Type B pancreatic cell (in vitro differentiated cells): ENCODE results near the gene GTF2H1. TPM values are rescaled to one million over a fixed set of nuclear protein-coding genes. Genes with fewer than 3 reads are reported as not detected.

Source experiments
- DNase-seq: peaks from one replicate; pipeline ENCODE4 v3.0.0; 2021; ENCODE audit warnings: mixed read lengths; ENCODE audit not compliant: unreplicated experiment; ENCODE audit errors: extremely low spot score
- H3K27ac Mint-ChIP-seq: 2 replicates; pipeline ENCODE4 v1.8.0; 2021; ENCODE audit warnings: mild to moderate bottlenecking, mixed read lengths
- H3K27me3 Mint-ChIP-seq: 2 replicates; pipeline ENCODE4 v1.8.0; 2021; ENCODE audit warnings: mixed read lengths
- H3K36me3 Mint-ChIP-seq: 2 replicates; pipeline ENCODE4 v1.8.0; 2021; ENCODE audit warnings: mixed read lengths
- H3K4me1 Mint-ChIP-seq: one replicate; pipeline ENCODE4 v1.8.0; 2021; ENCODE audit warnings: mixed read lengths; ENCODE audit not compliant: unreplicated experiment
- H3K4me3 Mint-ChIP-seq: 2 replicates; pipeline ENCODE4 v1.8.0; 2021; ENCODE audit warnings: mild to moderate bottlenecking, mixed read lengths
- H3K9me3 Mint-ChIP-seq: 2 replicates; pipeline ENCODE4 v1.8.0; 2021; ENCODE audit warnings: mixed read lengths
- CTCF ChIP-seq: fragments of 200-600 bp; sonication (generic); conservative IDR thresholded peaks from 2 replicates; pipeline ENCODE4 v1.5.0; 2021; ENCODE audit warnings: antibody characterized with exemption, mild to moderate bottlenecking
- total RNA-seq: library from RNA; stranded (reverse); gene quantifications from 2 replicates; pipeline ENCODE4 v1.2.1, GENCODE V29; 2021; ENCODE audit warnings: low replicate concordance

GTF2H1 gene
- total RNA-seq, 1 donor from 2014 or later, result 41.6 TPM

GRCh38 chr11:18307461-18308139 lies 14.8 kb upstream of the GTF2H1 start:
- Mint-ChIP-seq H3K4me1 (peaks cover 3% of the 10 kb centered on the region), H3K4me3 (no peak overlapping the region), H3K27ac (no peak overlapping the region), H3K27me3 (no peaks in the 10 kb centered on the region), H3K9me3 (no peaks in the 10 kb centered on the region), H3K36me3 (peaks cover 22% of the 10 kb centered on the region)
- no peak for DNase-seq
- no peak for TF ChIP-seq CTCF

GRCh38 chr11:18308242-18308641 lies 14.1 kb upstream of the GTF2H1 start:
- H3K4me1 Mint-ChIP-seq, result peaks cover 4% of the 10 kb centered on the region
- no peak overlapping the region for H3K27ac Mint-ChIP-seq
- no peak for TF ChIP-seq CTCF
- H3K4me3 Mint-ChIP-seq, result no peak overlapping the region
- H3K9me3 Mint-ChIP-seq, result no peaks in the 10 kb centered on the region
- DNase-seq, result no peak
- H3K27me3 Mint-ChIP-seq, result no peaks in the 10 kb centered on the region
- H3K36me3 Mint-ChIP-seq, result peaks cover 27% of the 10 kb centered on the region

- DNase-seq, result no peak
- Mint-ChIP-seq H3K4me3 (no peak overlapping the region), H3K9me3 (no peaks in the 10 kb centered on the region), H3K27me3 (no peaks in the 10 kb centered on the region), H3K4me1 (peaks cover 4% of the 10 kb centered on the region), H3K36me3 (peaks cover 27% of the 10 kb centered on the region), H3K27ac (no peak overlapping the region)
- TF ChIP-seq CTCF, result no peak
Measured at GRCh38 chr11:18309691-18310090, 12.7 kb upstream of the GTF2H1 start.

- Mint-ChIP-seq H3K4me3 (no peak overlapping the region), H3K27me3 (no peaks in the 10 kb centered on the region), H3K27ac (peak overlapping the region; percentile 2), H3K36me3 (peaks cover 23% of the 10 kb centered on the region), H3K9me3 (no peaks in the 10 kb centered on the region), H3K4me1 (peaks cover 4% of the 10 kb centered on the region)
- TF ChIP-seq CTCF, result no peak
- DNase-seq, result no peak
Measured at GRCh38 chr11:18310800-18311340, 11.5 kb upstream of the GTF2H1 start.

- Mint-ChIP-seq H3K4me1 (peaks cover 4% of the 10 kb centered on the region), H3K36me3 (peaks cover 19% of the 10 kb centered on the region), H3K9me3 (no peaks in the 10 kb centered on the region), H3K27ac (peak overlapping the region; percentile 12), H3K4me3 (no peak overlapping the region), H3K27me3 (no peaks in the 10 kb centered on the region)
- no peak for DNase-seq
- TF ChIP-seq CTCF, result no peak
Measured at GRCh38 chr11:18312012-18312411, 10.4 kb upstream of the GTF2H1 start.
